BLaER1 (cell line): ENCODE results near the gene RAD1.

ENCODE experiments used
- H3K27ac ChIP-seq: shearing (Covaris generic); formaldehyde crosslinking; 2 replicates; pipeline ENCODE4 v1.8.1; 2022
- H3K27me3 ChIP-seq: shearing (Covaris generic); formaldehyde crosslinking; 2 replicates; pipeline ENCODE4 v1.8.1; 2022
- H3K36me3 ChIP-seq: shearing (Covaris generic); formaldehyde crosslinking; 2 replicates; pipeline ENCODE4 v1.8.1; 2022
- H3K4me1 ChIP-seq: shearing (Covaris generic); formaldehyde crosslinking; 2 replicates; pipeline ENCODE4 v1.8.1; 2022
- H3K4me2 ChIP-seq: shearing (Covaris generic); formaldehyde crosslinking; 2 replicates; pipeline ENCODE4 v1.8.1; 2022
- H3K4me3 ChIP-seq: shearing (Covaris generic); formaldehyde crosslinking; 2 replicates; pipeline ENCODE4 v1.8.1; 2022
- H3K9ac ChIP-seq: shearing (Covaris generic); formaldehyde crosslinking; 2 replicates; pipeline ENCODE4 v1.8.1; 2022
- H3K9me3 ChIP-seq: shearing (Covaris generic); formaldehyde crosslinking; 2 replicates; pipeline ENCODE4 v1.8.1; 2022
- H4K20me1 ChIP-seq: shearing (Covaris generic); formaldehyde crosslinking; 2 replicates; pipeline ENCODE4 v1.8.1; 2022
- Cebpa-rat ChIP-seq: shearing (Covaris generic); IDR thresholded peaks from 2 replicates; pipeline ENCODE4 v1.8.1; 2022

Gene RAD1

GRCh38 chr5:34895641-34896419, 19.5 kb downstream of the RAD1 start:
- H3K9me3 ChIP-seq, result no peaks in the 10 kb centered on the region
- H3K4me1 ChIP-seq, result no peaks in the 10 kb centered on the region
- no peaks in the 10 kb centered on the region for H3K27me3 ChIP-seq
- no peaks in the 10 kb centered on the region for H3K36me3 ChIP-seq
- no peak overlapping the region for H3K4me3 ChIP-seq
- no peaks in the 10 kb centered on the region for H4K20me1 ChIP-seq
- no peak for TF ChIP-seq Cebpa-rat
- no peak overlapping the region for H3K4me2 ChIP-seq
- H3K27ac ChIP-seq, result no peak overlapping the region
- no peak overlapping the region for H3K9ac ChIP-seq

- no peak overlapping the region for H3K4me3 ChIP-seq
- no peaks in the 10 kb centered on the region for H3K9me3 ChIP-seq
- H4K20me1 ChIP-seq, result no peaks in the 10 kb centered on the region
- no peak overlapping the region for H3K9ac ChIP-seq
- H3K4me2 ChIP-seq, result no peak overlapping the region
- H3K36me3 ChIP-seq, result no peaks in the 10 kb centered on the region
- no peaks in the 10 kb centered on the region for H3K4me1 ChIP-seq
- H3K27me3 ChIP-seq, result no peaks in the 10 kb centered on the region
- TF ChIP-seq Cebpa-rat, result no peak
- H3K27ac ChIP-seq, result no peak overlapping the region
Observed at GRCh38 chr5:34894716-34895115, 20.6 kb downstream of the RAD1 start.

GRCh38 chr5:34892414-34892813, 22.9 kb downstream of the RAD1 start:
- H3K4me3 ChIP-seq, result no peak overlapping the region

GRCh38 chr5:34891981-34892380, 23.3 kb downstream of the RAD1 start:
- no peak for TF ChIP-seq Cebpa-rat
- Histone ChIP-seq H3K9ac (no peak overlapping the region), H3K4me1 (no peaks in the 10 kb centered on the region), H4K20me1 (no peaks in the 10 kb centered on the region), H3K4me2 (no peak overlapping the region), H3K36me3 (no peaks in the 10 kb centered on the region), H3K27ac (no peak overlapping the region), H3K27me3 (no peaks in the 10 kb centered on the region), H3K4me3 (no peak overlapping the region), H3K9me3 (no peaks in the 10 kb centered on the region)

More at GRCh38 chr5:34892414-34892813, 22.9 kb downstream of the RAD1 start:
- no peak overlapping the region for H3K9ac ChIP-seq
- H3K4me2 ChIP-seq, result no peak overlapping the region
- H3K27ac ChIP-seq, result no peak overlapping the region
- no peaks in the 10 kb centered on the region for H3K4me1 ChIP-seq
- H4K20me1 ChIP-seq, result no peaks in the 10 kb centered on the region
- no peaks in the 10 kb centered on the region for H3K9me3 ChIP-seq
- H3K27me3 ChIP-seq, result no peaks in the 10 kb centered on the region
- no peak for TF ChIP-seq Cebpa-rat
- no peaks in the 10 kb centered on the region for H3K36me3 ChIP-seq

GRCh38 chr5:34889394-34889793, 25.9 kb downstream of the RAD1 start:
- H3K27ac ChIP-seq, result no peak overlapping the region
- no peaks in the 10 kb centered on the region for H3K27me3 ChIP-seq
- H3K9me3 ChIP-seq, result no peaks in the 10 kb centered on the region
- H3K4me2 ChIP-seq, result no peak overlapping the region
- no peak for TF ChIP-seq Cebpa-rat
- H3K4me1 ChIP-seq, result no peaks in the 10 kb centered on the region
- no peak overlapping the region for H3K4me3 ChIP-seq
- H3K9ac ChIP-seq, result no peak overlapping the region
- no peaks in the 10 kb centered on the region for H4K20me1 ChIP-seq
- H3K36me3 ChIP-seq, result no peaks in the 10 kb centered on the region

- TF ChIP-seq Cebpa-rat, result no peak
- H3K4me3 ChIP-seq, result no peak overlapping the region
- H3K27me3 ChIP-seq, result no peaks in the 10 kb centered on the region
- no peaks in the 10 kb centered on the region for H3K36me3 ChIP-seq
- H3K9ac ChIP-seq, result no peak overlapping the region
- no peak overlapping the region for H3K27ac ChIP-seq
- H4K20me1 ChIP-seq, result no peaks in the 10 kb centered on the region
- H3K4me1 ChIP-seq, result no peaks in the 10 kb centered on the region
- H3K4me2 ChIP-seq, result no peak overlapping the region
- no peaks in the 10 kb centered on the region for H3K9me3 ChIP-seq
Observed at GRCh38 chr5:34886392-34887119, 28.7 kb downstream of the RAD1 start.

- Histone ChIP-seq H3K9ac (no peak overlapping the region), H3K4me3 (no peak overlapping the region), H3K9me3 (no peaks in the 10 kb centered on the region), H4K20me1 (no peaks in the 10 kb centered on the region), H3K36me3 (no peaks in the 10 kb centered on the region), H3K4me2 (no peak overlapping the region), H3K4me1 (no peaks in the 10 kb centered on the region), H3K27me3 (no peaks in the 10 kb centered on the region), H3K27ac (no peak overlapping the region)
- no peak for TF ChIP-seq Cebpa-rat
Observed at GRCh38 chr5:34881246-34881645, 34.1 kb downstream of the RAD1 start.

- H3K4me3 ChIP-seq, result no peak overlapping the region
- no peaks in the 10 kb centered on the region for H3K27me3 ChIP-seq
- peaks cover 4% of the 10 kb centered on the region for H3K9me3 ChIP-seq
- H3K4me2 ChIP-seq, result no peak overlapping the region
- no peak overlapping the region for H3K9ac ChIP-seq
- no peaks in the 10 kb centered on the region for H3K36me3 ChIP-seq
- no peaks in the 10 kb centered on the region for H4K20me1 ChIP-seq
- no peak overlapping the region for H3K27ac ChIP-seq
- no peak for TF ChIP-seq Cebpa-rat
- H3K4me1 ChIP-seq, result no peaks in the 10 kb centered on the region
Observed at GRCh38 chr5:34876275-34876674, 39.0 kb downstream of the RAD1 start.

GRCh38 chr5:34870382-34870781, 44.9 kb downstream of the RAD1 start:
- Histone ChIP-seq H3K27me3 (no peaks in the 10 kb centered on the region), H4K20me1 (no peaks in the 10 kb centered on the region), H3K4me3 (no peak overlapping the region), H3K9ac (no peak overlapping the region), H3K4me1 (no peaks in the 10 kb centered on the region), H3K4me2 (no peak overlapping the region), H3K36me3 (no peaks in the 10 kb centered on the region), H3K27ac (no peak overlapping the region), H3K9me3 (peaks cover 2% of the 10 kb centered on the region)
- TF ChIP-seq Cebpa-rat, result no peak

GRCh38 chr5:34869256-34869655, 46.0 kb downstream of the RAD1 start:
- H3K36me3 ChIP-seq, result no peaks in the 10 kb centered on the region
- H3K9ac ChIP-seq, result no peak overlapping the region

More at GRCh38 chr5:34869256-34869655, 46.0 kb downstream of the RAD1 start:
- H3K4me3 ChIP-seq, result no peak overlapping the region
- no peaks in the 10 kb centered on the region for H4K20me1 ChIP-seq
- no peak overlapping the region for H3K27ac ChIP-seq
- H3K4me2 ChIP-seq, result no peak overlapping the region
- H3K9me3 ChIP-seq, result no peaks in the 10 kb centered on the region
- TF ChIP-seq Cebpa-rat, result no peak
- no peaks in the 10 kb centered on the region for H3K27me3 ChIP-seq
- peaks cover 3% of the 10 kb centered on the region; the same call in 1 of the 2 replicates for H3K4me1 ChIP-seq
